ENCODE results near the gene MXRA8. TPM values are rescaled to one million over a fixed set of nuclear protein-coding genes. Genes with fewer than 3 reads are reported as not detected.

MXRA8 gene
- total RNA-seq, 2 donors from 2014 or later: 23.3 to 48.5 TPM

DNA sequence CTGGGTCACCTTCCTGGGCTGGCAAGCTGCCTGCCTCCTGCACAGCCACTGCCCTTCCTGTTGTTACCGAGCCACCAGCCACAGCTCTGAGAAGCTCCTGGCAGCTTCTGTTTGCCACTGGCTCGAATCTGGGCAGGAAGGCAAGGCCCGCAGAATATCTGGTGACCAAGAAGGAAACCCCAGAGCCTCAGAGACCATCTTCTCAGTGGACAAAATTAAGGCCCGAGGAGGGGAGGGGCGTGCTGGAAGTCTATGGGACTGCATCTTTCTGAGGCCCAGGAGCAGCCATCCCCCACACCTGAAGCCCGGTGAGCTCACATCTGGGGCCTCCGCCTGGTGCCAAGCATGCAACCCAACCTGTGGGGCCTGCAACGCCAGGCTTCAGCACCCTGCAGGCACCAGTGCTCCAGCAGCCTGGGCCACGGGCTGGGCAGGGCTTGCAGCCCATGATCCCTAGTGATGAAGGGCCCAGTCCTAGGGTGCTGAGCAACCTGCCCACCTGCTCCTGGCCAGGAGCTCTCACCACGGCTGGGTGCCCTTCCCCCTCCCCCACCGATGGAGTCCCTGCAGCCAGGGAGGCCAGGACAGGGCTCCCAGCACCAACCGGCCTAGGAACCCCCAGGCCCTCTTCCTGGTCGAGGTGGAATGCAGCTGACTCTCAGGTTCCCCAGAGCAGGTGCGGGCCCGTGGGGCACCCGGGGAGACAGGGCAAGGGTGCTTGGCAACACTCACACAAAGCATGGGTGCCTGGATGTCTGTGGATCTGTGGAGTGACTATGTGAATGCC lies 32.9 kb downstream of the MXRA8 start:
- DNase-seq (peak; percentile 63 to 85 (median 75)), ATAC-seq (no peak)
- TF ChIP-seq POLR2A (IDR thresholded peaks at IDR 0.05): no peak
- TF ChIP-seq, protein P1, sequence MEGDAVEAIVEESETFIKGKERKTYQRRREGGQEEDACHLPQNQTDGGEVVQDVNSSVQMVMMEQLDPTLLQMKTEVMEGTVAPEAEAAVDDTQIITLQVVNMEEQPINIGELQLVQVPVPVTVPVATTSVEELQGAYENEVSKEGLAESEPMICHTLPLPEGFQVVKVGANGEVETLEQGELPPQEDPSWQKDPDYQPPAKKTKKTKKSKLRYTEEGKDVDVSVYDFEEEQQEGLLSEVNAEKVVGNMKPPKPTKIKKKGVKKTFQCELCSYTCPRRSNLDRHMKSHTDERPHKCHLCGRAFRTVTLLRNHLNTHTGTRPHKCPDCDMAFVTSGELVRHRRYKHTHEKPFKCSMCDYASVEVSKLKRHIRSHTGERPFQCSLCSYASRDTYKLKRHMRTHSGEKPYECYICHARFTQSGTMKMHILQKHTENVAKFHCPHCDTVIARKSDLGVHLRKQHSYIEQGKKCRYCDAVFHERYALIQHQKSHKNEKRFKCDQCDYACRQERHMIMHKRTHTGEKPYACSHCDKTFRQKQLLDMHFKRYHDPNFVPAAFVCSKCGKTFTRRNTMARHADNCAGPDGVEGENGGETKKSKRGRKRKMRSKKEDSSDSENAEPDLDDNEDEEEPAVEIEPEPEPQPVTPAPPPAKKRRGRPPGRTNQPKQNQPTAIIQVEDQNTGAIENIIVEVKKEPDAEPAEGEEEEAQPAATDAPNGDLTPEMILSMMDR (IDR thresholded peaks at IDR 0.05): no peak
- H3K27me3 ChIP-seq: no peaks in the 10 kb centered on the region
- peak overlapping the region; percentile 78 to 95 (median 90) for H3K27ac ChIP-seq
- 17 to 20% methylated on average over 7 to 16 of the region's 16 CpGs for WGBS, 2 donors
- no peaks in the 10 kb centered on the region for H3K9me3 ChIP-seq
- H3K36me3 ChIP-seq (replicated peaks in 1 of 2; ENCODE audit: insufficient read depth in 1 of 2, low read depth in 2 of 2): peaks cover 3 to 8% of the 10 kb centered on the region in 2 donors
- intact Hi-C loops (cut with DNase I): no loop called here
- H3K4me1 ChIP-seq: peaks cover 49% of the 10 kb centered on the region
- peak overlapping the region; percentile 89 for H3K4me3 ChIP-seq

DNA sequence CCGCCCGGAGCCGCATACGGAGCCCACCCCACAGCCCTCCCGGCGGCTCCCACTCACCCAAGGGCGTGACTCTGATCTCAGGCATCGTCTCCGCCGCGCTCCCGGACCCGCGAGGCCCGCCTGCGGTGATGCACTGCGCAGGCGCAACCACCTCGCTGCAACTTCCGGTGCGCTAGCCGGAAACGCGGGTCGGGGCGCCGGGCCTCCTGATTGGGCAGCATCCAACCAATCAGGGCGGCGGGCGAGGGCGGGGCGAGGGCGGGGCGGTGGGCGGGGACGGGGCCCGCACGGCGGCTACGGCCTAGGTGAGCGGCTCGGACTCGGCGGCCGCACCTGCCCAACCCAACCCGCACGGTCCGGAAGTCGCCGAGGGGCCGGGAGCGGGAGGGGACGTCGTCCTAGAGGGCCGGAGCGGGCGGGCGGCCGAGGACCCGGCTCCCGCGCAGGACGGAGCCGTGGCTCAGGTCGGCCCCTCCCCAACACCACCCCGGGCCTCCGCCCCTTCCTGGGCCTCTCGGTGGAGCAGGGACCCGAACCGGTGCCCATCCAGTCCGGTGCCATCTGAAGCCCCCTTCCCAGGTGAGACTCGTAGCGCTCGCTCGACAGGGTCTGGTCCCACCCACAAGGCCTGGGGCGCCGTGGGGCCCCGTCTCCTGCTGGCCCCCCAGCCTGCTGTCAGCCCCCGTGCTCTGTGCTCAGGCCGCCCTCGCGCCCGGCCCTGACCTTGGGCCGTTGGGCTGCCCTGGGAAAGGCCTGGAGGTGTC lies 33.6 kb downstream of the MXRA8 start, which contains the start of the genes CPTP and INTS11:
Gene CPTP (plus strand): TSS at position 279 of the 764 bp plus-strand sequence. CDS start 2,109 bp downstream, outside the sequence.
Gene INTS11 (minus strand): TSS at position 137 of the 764 bp plus-strand sequence. CDS start 52 bp downstream, at position 85.
- H3K36me3 ChIP-seq (replicated peaks in 1 of 2; ENCODE audit: insufficient read depth in 1 of 2, low read depth in 2 of 2): peaks cover 3 to 8% of the 10 kb centered on the region in 2 donors
- peak; percentile 58 to 77 (median 70) for TF ChIP-seq POLR2A (IDR thresholded peaks at IDR 0.05)
- TF ChIP-seq, protein P1 (IDR thresholded peaks at IDR 0.05): no peak
- H3K4me1 ChIP-seq: peaks cover 50% of the 10 kb centered on the region
- H3K9me3 ChIP-seq: no peaks in the 10 kb centered on the region
- WGBS, 2 donors: 0 to 1% methylated on average over 24 to 54 of the region's 84 CpGs
- peak within 1 kb of the TSS; percentile 89 for H3K4me3 ChIP-seq
- H3K27ac ChIP-seq: peak within 1 kb of the TSS; percentile 78 to 95 (median 90)
- no peaks in the 10 kb centered on the region for H3K27me3 ChIP-seq
- DNase-seq (peak; percentile 94 to 97 (median 95)), ATAC-seq (peak; percentile 93)
- intact Hi-C loops (cut with DNase I): no loop called here

DNA sequence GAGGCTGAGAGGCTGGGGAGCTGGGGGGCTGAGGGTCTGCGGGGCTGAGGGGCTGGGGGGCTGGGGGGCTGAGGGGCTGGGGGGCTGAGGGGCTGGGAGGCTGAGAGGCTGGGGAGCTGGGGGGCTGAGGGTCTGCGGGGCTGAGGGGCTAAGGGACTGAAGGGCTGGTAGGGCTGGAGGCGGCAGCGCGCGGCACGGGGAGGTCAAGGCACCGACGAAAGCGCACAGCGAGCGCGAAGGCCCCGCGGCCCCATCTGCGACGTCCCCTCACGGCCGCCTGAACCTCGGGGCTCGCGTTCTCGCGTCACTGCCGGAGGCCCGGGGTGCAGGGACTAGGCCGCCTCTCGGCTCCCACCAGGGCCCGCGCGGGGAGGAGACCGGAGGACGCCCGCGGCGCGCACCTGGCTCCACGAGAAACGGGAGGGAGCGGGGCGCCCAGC lies 34.3 kb downstream of the MXRA8 start:
- intact Hi-C loops (cut with DNase I): no loop called here
- DNase-seq (no peak), ATAC-seq (no peak)
- Histone ChIP-seq H3K27ac (peak overlapping the region; percentile 78 to 95 (median 90)), H3K27me3 (no peaks in the 10 kb centered on the region), H3K36me3 (replicated peaks in 1 of 2; ENCODE audit: insufficient read depth in 1 of 2, low read depth in 2 of 2) (peaks cover 3 to 8% of the 10 kb centered on the region in 2 donors), H3K9me3 (no peaks in the 10 kb centered on the region), H3K4me3 (peak overlapping the region; percentile 89), H3K4me1 (peaks cover 50% of the 10 kb centered on the region)
- WGBS, 2 donors: 0% methylated on average over 4 to 25 of the region's 41 CpGs
- TF ChIP-seq, protein P1 (IDR thresholded peaks at IDR 0.05): no peak
- no peak for TF ChIP-seq POLR2A (IDR thresholded peaks at IDR 0.05)

DNA sequence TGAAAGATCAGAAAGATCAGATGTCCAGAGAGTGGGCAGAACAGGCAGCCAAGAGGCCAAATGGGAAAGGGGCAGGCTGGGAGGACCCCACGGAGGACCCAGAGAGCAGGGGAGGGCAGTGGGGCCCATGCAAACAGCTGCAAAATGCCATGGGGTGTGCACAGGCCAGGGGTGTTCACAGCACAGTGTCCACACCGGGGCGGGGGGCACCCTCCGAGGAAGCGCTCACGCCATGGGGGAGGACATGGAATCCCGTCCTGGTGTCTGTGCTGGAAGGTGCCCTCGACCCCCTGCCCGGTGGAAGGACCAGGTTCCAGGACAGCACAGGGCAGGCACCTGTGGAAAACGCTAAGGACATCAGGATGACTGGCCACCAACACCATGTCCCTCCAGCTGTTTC lies 35.4 kb downstream of the MXRA8 start:
- H3K27ac ChIP-seq: no peak overlapping the region
- H3K4me3 ChIP-seq: no peak overlapping the region
- TF ChIP-seq, protein P1 (IDR thresholded peaks at IDR 0.05): no peak
- no peak for TF ChIP-seq POLR2A (IDR thresholded peaks at IDR 0.05)
- H3K27me3 ChIP-seq: no peaks in the 10 kb centered on the region
- peaks cover 3% of the 10 kb centered on the region in 2 donors for H3K36me3 ChIP-seq (replicated peaks in 1 of 2; ENCODE audit: insufficient read depth in 1 of 2, low read depth in 2 of 2)
- intact Hi-C loops (cut with DNase I): no loop called here
- H3K9me3 ChIP-seq: no peaks in the 10 kb centered on the region
- WGBS, 2 donors: 76 to 82% methylated on average over 7 to 9 of the region's 10 CpGs
- ATAC-seq (no peak), DNase-seq (no peak)
- H3K4me1 ChIP-seq: peaks cover 61% of the 10 kb centered on the region
